Stimulated activated CD8-positive, alpha-beta memory T cell treated with anti-CD3 and anti-CD28 coated beads, Interleukin-2, amount 100 ng/mL, for 48 hours (primary cell): ENCODE results near the gene SEPTIN2.
"Not testable (repeated sequence)": the region's sequence is repeated elsewhere in the genome, so short reads cannot be mapped to it uniquely, and the experiment has no call there.

Source experiments
- DNase-seq, 2 donors: peaks; one replicate each; pipeline ENCODE4 v3.0.0-alpha.2; 2020; ENCODE audit warnings: low read depth in 2 of 2

Gene SEPTIN2

GRCh38 chr2:241381872-241382271 is 66.1 kb downstream of the SEPTIN2 start:
- DNase-seq: no peak

- not testable (repeated sequence) for DNase-seq
Observed at GRCh38 chr2:241385450-241385849, 69.7 kb downstream of the SEPTIN2 start.

- DNase-seq: no peak
Observed at GRCh38 chr2:241386519-241386918, 70.8 kb downstream of the SEPTIN2 start.

GRCh38 chr2:241389697-241390096 is 74.0 kb downstream of the SEPTIN2 start:
- DNase-seq: no peak

GRCh38 chr2:241390301-241391206 is 74.8 kb downstream of the SEPTIN2 start:
- no peak for DNase-seq

- DNase-seq: no peak
Observed at GRCh38 chr2:241391892-241392665, 76.4 kb downstream of the SEPTIN2 start.

- not testable (repeated sequence) for DNase-seq
Observed at GRCh38 chr2:241392753-241393152, 77.0 kb downstream of the SEPTIN2 start.

- no peak for DNase-seq
Observed at GRCh38 chr2:241393524-241394196, 77.9 kb downstream of the SEPTIN2 start.

- DNase-seq: not testable (repeated sequence)
Observed at GRCh38 chr2:241396809-241397208, 81.1 kb downstream of the SEPTIN2 start.

GRCh38 chr2:241399941-241400922 is 84.5 kb downstream of the SEPTIN2 start:
- no peak for DNase-seq
